NCI-H2196 (cell line): ENCODE data around the gene MSRB1.
A peak's percentile ranks its signal among the peaks of the same experiment; 100 is the strongest.
"Not testable (repeated sequence)": the region's sequence is repeated elsewhere in the genome, so short reads cannot be mapped to it uniquely, and the experiment has no call there.

Source experiments
- DNase-seq: peaks from one replicate; lab custom pipeline; 2025; ENCODE audit not compliant: unreplicated experiment; lab: John Stamatoyannopoulos, UW

Gene MSRB1

DNA sequence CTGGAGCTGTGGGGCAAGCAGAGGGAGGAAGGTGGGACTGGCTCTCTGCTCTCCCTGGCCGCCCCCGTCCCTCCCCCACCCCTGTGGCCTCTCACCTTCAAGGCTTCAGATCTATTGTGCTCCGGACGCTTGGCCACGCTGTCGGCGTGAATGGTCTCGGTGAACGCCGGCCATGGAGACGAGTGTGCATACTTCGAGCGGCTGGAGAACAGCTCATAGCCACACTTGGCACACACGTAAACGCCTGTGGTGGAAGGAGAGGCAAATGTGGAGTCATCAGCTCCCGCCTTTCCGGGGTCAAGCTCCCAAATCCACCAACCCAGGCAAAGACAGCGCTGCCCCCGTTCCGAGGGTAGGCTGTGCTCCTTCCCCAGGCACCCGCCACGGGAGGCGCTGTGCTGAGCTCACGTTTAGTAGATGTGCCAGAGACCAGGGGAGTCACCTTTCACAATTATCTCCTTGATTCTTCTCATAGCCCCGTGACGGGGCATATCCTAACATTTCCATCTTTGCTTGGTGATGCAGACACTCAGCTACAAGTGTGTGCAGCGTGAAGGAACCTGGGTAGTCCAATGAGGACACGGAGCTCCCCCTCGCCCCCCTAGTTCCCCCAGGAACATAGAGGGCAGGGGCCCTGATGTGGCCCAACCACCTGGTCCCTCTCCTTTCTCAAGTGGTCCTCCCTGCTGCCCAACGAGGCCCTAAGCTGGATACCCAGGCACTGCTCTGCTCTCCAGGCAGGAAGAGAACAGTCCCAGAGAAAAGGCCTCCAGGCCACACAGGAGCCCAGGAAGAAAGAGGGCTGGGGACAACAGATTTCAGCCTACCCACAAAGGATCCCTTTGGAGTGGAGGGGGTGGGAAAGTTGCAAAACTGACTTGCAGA is 1.6 kb downstream of the MSRB1 start:
- no peak for DNase-seq

DNA sequence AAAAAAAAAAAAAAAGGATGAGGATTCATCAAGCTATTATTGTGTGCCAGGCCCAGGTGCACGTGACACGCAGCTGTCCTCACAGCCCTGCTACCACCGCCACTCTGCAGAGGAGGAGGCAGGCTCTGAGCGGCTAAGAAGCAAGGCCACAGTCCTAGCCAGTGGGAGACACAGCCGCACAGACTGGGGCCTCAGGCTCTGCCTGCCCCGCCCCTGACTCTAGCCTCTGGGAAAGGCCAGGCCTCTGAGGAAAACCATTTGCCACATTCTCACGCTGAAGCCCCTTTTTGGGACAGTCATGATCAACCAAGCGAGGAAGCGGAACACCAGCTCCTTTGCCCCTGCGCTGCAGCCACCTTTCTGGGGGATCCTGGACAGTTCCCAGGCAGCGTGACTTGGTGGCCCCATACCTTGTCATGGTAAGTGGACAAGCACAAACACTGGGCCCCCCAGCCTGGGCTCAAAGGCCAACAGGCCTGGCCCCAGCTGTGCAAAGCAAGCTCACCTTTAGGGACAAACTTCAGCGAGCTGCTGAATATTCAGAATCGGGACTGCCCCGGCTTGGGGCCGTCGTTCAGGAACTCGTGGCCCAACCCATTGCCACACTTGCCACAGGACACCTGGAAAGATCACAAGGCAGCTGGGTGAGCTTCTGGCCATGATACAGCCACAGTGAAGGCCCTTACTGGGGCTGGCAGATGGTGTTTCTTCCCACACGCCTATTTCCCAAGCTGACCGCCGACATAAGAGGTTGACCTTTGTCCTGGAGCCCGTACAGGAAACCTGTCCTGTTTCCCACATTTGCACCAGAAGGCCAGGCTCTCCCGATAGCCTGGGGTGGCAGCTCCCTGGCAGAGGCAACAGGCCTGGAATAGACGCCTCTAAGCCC is 2.5 kb downstream of the MSRB1 start:
- DNase-seq, result no peak

DNA sequence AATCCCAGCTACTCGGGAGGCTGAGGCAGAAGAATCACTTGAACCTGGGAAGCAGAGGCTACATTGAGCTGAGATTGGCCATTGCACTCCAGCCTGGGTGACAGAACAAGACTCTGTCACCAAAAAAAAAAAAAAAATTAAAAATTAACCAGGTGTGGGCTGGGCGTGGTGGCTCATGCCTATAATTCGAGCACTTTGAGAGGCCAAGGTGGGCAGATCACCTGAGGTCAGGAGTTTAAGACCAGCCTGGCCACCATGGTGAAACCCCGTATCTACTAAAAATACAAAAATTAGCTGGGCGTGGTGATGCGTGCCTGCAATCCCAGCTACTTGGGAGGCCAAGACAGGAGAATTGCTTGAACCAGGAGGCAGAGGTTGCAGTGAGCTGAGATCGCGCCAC is 3.2 kb downstream of the MSRB1 start:
- not testable (repeated sequence) for DNase-seq

DNA sequence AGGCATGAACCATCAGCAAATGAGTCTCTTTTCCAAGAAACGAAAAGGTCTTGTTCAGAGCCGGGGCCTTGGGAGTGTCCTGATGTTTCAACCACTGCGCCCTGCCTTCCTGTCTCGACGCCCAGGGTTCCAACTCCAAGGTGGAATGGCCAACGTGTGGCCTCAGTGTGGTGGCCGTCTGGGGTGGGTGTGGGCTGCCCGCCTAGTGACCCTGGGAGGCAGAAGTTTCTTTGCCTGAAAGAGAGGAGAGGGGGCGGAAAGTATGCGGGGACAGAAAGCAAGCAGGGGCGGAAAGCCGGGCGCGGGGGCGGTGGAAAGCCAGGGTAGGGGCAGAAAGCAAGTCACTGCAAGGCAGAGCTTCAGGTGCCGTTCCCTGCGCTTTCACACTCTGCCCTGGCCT is 4.1 kb downstream of the MSRB1 start:
- no peak for DNase-seq

DNA sequence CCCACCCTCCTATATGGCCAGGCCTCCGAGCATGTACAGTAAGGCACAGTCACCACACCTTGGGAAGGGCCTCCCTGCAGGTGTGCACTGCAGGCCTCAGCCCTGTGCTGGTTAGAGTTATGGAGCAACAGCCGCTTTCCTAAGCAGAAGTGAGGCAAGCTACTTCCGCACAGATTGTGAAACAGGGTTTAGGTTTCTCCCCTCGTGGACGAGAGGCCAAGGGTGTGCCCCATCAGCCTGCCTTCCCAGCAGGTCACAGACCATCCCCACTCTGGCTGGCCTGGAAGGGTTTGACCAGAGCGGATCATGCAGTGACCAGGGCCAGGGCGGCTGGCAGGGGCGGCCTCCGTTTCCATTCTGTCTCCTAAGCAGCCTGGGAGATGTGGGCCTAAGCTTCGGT is 4.7 kb downstream of the MSRB1 start:
- DNase-seq, result no peak

DNA sequence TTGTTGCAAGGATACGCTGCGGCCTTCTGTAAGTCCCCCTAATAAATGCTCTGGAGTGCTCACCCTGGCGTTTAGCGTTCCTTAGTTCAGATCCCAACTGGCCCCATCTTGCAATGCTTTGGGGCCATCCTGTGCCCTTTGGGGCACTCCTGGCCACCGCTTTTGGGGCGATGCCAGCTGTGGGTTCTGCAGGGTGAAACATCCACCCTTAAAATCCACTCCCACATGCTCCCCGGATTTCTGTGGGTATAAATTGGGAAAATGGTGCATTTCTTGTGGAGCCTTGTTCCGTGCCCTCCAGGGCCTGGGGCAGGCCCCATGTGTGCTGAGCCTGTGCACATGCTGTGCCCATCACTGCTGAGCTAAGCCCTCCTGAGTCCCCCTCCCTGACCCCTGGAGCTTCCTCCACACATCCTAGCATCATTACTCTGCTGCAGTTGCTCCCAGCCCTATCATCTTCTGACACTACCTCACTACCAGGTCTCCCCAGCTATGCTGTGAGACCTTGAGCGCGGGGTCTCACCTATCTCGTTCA is 6.0 kb downstream of the MSRB1 start:
- DNase-seq, result no peak

DNA sequence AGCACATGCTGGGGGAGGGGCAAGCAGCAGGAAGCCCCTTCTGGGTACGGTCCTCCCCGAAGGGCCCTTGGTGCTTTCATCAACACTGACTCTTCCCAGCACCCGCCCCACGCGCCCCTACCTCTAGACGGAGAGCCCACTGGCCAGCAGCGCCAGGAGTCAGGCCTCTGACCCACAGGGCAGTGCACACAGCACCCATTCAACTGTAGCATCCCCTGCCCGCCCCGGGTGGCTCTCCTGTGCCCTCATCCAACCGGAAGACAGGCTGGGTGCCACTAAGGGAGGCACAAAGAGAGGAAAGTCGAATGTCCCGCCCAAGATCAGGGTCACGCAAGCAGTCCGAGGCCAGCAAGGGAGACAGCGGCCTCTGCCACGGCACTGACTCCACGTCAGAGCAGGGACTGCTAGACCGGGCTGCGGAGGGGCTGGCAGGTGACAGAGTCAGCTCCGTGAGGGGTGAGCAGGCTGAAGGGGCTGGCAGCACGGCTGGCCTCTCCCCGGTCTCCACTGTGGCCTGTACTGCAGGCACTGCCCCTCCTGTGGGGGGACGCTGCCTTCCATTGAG is 9.8 kb downstream of the MSRB1 start:
- DNase-seq, result no peak

DNA sequence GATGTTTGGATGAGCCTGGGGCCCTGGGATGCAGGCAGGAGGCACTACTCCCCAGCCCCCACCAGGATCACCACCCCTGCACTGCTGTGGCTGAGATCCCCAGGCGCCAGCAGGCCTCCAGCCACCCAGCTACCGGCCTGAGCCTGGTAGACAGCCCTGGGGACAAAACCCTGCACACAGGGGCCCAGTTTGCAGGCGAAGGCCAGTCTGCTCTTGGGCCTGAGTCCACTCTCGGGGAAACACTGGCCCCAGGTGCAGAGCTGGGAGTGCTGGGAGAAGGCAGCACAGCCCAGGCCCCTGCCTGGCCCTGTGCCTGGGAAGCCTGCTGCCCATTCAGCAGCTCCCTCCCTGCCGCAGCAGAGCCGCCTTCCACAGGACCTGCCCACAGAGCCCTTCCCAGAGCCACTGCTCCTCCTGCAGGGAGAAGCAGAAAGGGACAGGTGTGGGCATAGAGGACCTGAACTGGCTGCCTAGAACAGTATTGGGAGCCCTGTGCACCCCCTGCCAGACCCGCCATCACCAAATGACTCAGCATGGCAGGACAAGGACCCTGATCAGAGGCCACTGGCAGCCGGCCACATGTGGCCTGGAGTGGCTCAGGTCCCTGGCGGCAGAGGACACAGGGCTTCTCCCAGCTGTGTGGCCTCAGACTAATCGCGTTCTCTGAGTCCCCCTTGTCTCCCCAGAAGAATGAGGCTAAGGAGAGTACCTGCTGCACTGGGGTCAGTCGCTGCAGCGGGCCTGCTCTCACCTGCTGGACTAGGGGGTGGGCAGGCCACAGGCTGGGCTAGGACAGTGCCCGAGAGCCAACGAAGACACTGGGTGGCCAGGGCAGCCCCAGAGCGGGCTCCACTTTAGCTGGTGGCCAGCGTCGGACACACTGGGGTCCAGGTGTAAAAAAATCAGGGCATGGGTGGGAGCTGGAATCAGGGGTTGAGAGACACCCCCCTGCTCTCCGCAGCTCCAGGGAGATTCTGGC is 10.7 kb downstream of the MSRB1 start:
- peak; percentile 52 for DNase-seq

DNA sequence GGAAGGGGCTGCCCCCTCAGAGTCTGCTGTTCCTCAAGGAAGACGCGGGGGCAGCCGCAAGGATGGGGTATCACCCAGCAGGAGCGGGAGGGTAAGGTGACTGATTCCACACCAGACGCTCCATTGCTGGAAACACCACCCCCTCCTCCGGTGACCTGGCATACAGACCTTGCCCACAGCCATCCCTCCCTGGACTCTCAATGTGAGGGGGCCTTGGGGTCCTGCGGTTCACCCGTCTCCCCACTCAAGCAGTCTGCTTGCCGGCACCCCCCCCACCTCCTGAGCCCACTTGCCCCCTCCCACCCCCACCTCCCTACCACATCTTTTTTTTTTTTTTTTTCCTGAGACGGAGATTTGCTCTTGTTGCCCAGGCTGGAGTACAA is 12.7 kb downstream of the MSRB1 start:
- no peak for DNase-seq

DNA sequence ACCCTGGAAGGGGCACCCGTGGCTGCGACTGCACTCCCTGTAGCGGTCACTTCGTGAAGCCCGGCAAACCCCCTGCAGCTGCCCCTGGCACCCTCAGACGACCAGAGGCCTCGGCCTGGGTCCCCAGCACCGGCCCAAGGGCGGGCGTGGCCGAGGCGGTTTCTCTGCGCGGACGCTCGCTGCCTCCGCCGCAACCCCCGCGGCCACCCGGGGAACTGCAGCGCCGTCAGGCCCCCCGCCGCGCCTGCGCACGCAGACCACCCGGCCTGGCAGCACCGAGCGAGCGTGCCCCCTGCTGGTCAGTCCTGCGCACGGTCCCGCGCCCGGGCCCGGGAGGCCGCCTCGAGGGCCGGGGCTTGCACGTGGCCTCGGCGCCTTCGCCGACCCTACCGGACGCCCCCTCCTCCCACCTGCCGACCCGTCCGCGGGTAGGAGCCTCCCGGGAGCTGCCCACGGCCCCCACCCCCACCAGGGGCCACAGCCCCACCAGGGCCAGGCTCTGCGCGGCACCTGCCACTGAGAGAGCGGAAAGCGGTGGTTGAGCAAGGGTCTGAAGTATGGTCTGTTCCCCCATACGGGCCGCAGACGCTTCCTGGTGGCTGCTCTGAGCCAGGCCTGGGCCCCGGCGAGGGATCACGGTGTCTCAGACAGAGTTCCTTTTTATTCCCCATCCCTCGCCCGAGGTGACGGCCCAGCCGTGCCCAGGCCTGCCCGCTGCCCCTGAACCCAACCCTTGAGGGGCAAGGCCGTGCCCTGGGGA is 13.2 kb downstream of the MSRB1 start:
- DNase-seq, result peak; percentile 91

DNA sequence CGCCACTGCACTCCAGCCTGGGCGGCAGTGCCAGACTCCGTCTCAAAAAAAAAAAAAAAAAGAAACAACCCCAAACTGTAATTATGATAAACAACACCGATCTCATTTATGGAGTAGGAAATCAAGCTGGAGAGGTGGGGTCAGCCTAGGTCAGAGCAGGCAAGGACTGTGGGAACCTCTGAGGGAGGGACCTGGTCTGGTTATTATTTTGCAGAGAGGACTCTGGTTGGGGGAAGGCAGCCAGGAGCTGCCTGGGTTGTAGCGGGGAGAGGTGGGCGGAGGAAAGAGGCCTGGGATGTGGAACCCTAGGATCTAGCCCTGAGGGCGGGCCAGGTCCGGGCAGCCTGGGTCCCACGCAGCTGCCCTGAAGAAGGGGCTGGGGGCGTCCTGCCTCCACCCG is 13.9 kb downstream of the MSRB1 start:
- DNase-seq, result peak; percentile 53

DNA sequence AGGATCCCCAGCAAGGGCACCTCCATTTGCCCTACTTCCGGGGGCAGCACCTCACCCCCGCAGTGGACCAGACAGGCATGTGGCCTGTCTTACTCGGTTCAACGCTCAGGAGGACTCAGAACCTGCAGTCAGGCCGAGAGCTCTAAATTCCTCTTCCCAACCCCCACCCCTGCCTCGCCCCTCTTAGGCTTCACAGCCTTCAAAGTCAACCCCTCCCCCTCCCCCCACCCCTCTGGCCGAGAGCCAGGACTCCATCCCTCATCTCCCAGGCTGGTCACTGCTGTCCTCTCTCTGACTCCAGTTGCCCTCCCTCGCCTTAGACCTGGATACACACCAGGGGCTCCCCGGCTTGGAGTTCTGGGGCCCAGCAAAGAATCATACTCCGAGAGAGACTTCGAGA is 16.7 kb downstream of the MSRB1 start:
- no peak for DNase-seq

DNA sequence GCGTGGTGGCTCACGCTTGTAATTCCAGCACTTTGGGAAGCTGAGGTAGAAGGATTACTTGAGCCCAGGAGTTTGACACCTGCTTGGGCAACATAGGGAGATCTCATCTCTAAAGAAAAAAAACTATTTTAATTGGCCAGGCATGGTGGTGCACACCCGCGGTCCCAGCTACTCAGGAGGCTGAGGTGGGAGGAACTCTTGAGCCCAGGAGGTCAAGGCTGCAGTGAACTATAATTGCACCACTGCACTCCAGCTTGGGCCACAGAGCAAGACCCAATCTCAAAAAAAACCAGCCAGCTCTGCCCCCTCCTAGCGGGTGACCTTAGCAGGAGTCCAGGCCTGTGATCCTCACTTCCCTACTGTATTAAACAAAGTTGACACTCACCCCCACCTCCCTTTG is 18.9 kb downstream of the MSRB1 start:
- DNase-seq, result no peak

DNA sequence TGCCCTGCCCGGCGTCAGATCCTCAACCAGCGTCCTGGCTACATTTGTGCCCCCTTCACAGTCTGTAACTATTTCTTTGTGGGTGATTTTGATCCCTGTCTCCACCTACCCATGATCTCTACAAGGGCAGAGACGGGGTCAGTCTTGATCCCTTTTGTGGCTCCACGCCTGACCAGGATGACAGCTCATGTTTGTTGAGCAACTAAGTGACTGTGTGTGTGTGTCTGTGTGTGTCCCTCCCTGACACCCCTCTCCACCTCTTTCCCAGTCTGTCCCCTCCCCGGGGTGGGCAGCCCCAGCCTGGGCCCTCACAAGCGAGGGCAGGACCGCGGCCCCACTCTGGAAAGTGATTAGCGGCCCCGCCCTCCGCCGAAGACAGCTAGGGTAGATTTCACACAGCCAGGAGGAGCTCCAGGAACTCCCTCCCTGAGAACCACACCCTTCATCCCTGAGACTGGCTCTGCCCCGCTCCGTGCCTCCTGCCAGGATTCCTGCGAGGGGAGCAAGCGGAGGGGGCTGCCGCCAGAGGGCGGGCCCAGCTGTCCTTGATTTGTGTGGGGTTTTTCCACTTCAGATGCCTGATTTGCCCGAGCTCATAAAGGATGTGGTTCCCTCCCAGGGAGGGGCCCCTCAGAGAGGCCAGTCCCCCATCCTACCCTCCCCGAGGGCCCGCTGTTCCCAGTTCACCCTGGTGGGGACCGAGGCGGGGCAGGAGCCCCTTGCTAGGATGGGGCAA is 19.5 kb downstream of the MSRB1 start:
- no peak for DNase-seq

DNA sequence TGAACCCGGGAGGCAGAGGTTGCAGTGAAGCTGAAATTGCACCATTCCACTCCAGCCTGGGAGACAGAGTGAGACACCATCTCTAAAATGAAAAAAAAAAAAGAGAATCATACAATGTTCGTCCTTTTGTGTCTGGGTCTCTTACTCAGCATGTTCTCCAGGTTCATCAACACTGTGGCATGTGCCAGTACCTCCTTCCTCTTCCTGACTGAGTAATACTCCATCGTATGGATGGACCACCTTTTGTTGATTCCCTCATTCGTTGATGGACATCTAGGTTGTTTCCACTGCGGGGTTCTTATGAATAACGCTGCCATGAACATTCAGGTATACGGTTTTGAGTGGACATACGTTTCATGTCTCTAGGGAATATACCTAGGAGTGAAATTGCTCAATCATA is 20.6 kb downstream of the MSRB1 start:
- DNase-seq, result no peak

DNA sequence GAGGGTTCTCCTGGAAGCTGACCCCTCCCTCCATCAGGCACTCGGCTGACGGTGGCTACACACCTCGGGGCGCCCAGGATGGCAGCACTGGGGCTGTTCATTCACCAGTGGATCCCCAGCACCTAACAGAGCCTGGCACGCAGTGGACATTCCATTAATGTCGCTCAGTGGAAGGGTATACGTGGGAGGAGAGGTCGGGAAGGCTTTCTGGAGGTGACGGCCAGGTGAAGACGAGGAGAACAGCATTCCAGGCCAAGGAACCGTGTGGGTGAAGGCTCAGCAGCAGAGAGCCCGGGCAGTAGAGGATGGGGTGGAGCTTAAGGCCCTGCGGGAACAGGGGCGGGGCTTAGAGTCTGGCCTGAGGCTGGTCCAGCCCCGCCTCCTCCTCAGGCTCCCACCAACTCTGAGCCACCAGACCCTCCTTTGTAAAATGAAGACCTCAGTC is 22.2 kb downstream of the MSRB1 start:
- peak; percentile 36 for DNase-seq

DNA sequence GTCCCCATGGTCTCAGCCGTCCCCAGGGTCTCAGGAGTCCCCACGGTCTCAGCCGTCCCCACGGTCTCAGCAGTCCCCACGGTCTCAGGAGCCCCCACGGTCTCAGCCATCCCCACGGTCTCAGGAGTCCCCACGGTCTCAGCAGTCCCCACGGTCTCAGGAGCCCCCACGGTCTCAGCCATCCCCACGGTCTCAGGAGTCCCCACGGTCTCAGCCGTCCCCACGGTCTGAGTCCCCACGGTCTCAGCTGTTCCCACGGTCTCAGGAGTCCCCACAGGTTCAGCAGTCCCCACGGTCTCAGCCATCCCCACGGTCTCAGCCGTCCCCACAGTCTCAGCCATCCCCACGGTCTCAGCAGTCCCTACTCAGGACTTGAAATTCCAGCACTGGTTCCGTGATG is 22.9 kb downstream of the MSRB1 start:
- DNase-seq, result not testable (repeated sequence)

DNA sequence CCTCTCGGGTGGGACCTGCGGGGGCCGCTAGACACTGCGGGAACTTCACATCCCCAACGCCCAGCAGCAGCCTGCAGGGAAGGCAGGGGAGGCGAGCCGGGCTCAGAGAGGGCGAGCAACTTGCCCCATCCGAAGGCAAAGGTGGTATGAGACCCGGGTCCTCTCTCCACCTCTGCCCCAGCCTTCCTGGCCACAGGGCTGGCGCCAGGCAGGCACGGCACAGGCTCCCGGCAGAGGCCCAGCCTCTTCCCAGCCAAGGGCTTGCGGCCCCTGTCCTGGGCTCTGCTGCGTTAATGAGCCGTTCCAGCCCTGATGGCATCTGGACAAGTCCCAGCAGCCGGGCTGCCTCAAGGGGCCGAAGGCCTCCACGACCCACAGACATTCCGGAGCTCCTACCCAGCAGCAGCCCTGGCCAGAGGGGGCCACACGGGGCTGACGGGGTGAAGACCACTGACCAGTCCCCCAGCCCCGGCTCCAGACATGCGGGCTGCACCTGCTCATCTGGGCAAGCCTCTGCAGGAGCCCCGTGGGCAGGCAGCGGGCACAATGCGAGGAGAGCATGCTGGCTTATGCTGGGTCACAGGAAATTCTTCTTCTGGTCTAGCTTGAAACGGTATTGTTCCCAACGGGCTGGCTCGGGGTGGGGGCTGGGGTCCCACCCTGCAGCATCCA is 23.5 kb downstream of the MSRB1 start:
- DNase-seq, result no peak
